Small intestine (tissue), 7 donors: ENCODE data around the gene MLXIPL. TPM values are rescaled to one million over a fixed set of nuclear protein-coding genes. Genes with fewer than 3 reads are reported as not detected.
"Not testable (repeated sequence)": the region's sequence is repeated elsewhere in the genome, so short reads cannot be mapped to it uniquely, and the experiment has no call there.

Experiments used
- DNase-seq, 2 donors: peaks; one replicate each; pipeline versions ENCODE4 v3.0.0 to v3.0.0-alpha.2; 2013
- FAIRE-seq: peaks from 2 replicates; lab custom pipeline; 2012; peaks lifted over from hg19 to GRCh38; lab: Jason Lieb, UNC
- H3K27ac ChIP-seq, 3 donors: one replicate each; pipeline ENCODE4 v1.5.1; 2013; ENCODE audit warnings: low read length in 2 of 3, mild to moderate bottlenecking in 2 of 3, control low read depth in 1 of 3, inconsistent platforms in 1 of 3, low read depth in 1 of 3, moderate library complexity in 1 of 3
- H3K27me3 ChIP-seq, 3 donors: one replicate each; pipeline ENCODE4 v1.6.1; 2013; ENCODE audit warnings: low read length in 3 of 3, inconsistent platforms in 1 of 3; ENCODE audit not compliant: control insufficient read depth in 3 of 3, insufficient read depth in 3 of 3
- H3K36me3 ChIP-seq, 3 donors: one replicate each; pipeline ENCODE4 v1.6.1; 2013; ENCODE audit warnings: low read length in 3 of 3, inconsistent platforms in 1 of 3, low read depth in 1 of 3, mild to moderate bottlenecking in 1 of 3, moderate library complexity in 1 of 3; ENCODE audit not compliant: control insufficient read depth in 3 of 3, insufficient read depth in 2 of 3
- H3K4me1 ChIP-seq, 3 donors: one replicate each; pipeline ENCODE4 v1.6.1; 2013; ENCODE audit warnings: low read length in 2 of 3, inconsistent platforms in 1 of 3, low read depth in 1 of 3, mild to moderate bottlenecking in 1 of 3, moderate library complexity in 1 of 3; ENCODE audit not compliant: control insufficient read depth in 3 of 3, insufficient read depth in 2 of 3
- H3K4me3 ChIP-seq, 3 donors: one replicate each; pipeline ENCODE4 v1.5.1; 2013; ENCODE audit warnings: low read length in 3 of 3, control low read depth in 1 of 3, inconsistent platforms in 1 of 3, low read depth in 1 of 3, mild to moderate bottlenecking in 1 of 3, moderate library complexity in 1 of 3
- H3K9me3 ChIP-seq, 2 donors: one replicate each; pipeline ENCODE4 v1.6.1; 2013; ENCODE audit warnings: low read depth in 1 of 2, low read length in 1 of 2; ENCODE audit not compliant: control insufficient read depth in 2 of 2, insufficient read depth in 1 of 2
- WGBS, 3 donors: extraction: QIAGEN DNeasy Blood & Tissue Kit; methylation state at CpG; one replicate each; pipeline ENCODE4 v1.1.7; 2013; 5-methylcytosine and 5-hydroxymethylcytosine counted together
- polyA plus RNA-seq, 4 donors: library from polyadenylated mRNA; stranded (reverse) in 3 of 4; unstranded in 1 of 4; fragments of 200-250 nt in 3 of 4; fragments of 120-200 nt in 1 of 4; gene quantifications; one replicate each; pipeline versions ENCODE4 v1.2.1 to v1.2.3, GENCODE V29; 2013
- donor health status: healthy with polysubstance abuse.
- donor health status: control.
- donor health status: control.
- donor health status: Bipolar disorder and iron deficiency.
- donor health status: healthy.

MLXIPL gene
- polyA plus RNA-seq, 4 donors, result 95.8 to 208 (median 128) TPM

GRCh38 chr7:73624669-73625001 is 313 bp upstream of the MLXIPL start:
- DNase-seq (no peak), FAIRE-seq (no peak)
- Histone ChIP-seq H3K4me1 (peaks cover 0 to 6% (median 5%) of the 10 kb centered on the region in 3 donors), H3K27ac (no peak overlapping the region), H3K4me3 (peak overlapping the region in 1 of 3 donors; percentile 17), H3K9me3 (no peaks in the 10 kb centered on the region), H3K27me3 (peaks cover 0 to 21% (median 2%) of the 10 kb centered on the region in 3 donors), H3K36me3 (peaks cover 0 to 28% (median 0%) of the 10 kb centered on the region in 3 donors)
- 23 to 40% (median 27%) methylated on average over 9 of the region's 9 CpGs for WGBS, 3 donors

GRCh38 chr7:73622909-73623797 is 1.2 kb downstream of the MLXIPL start:
- peak overlapping the region in 2 of 3 donors; percentile 72 to 76 for H3K4me3 ChIP-seq
- peaks cover 0 to 35% (median 0%) of the 10 kb centered on the region in 3 donors for H3K36me3 ChIP-seq
- peaks cover 0 to 21% (median 2%) of the 10 kb centered on the region in 3 donors for H3K27me3 ChIP-seq
- peak overlapping the region; percentile 46 to 87 (median 71) for H3K27ac ChIP-seq
- peaks cover 0 to 6% (median 5%) of the 10 kb centered on the region in 3 donors for H3K4me1 ChIP-seq
- 1 to 4% (median 3%) methylated on average over 47 to 58 of the region's 58 CpGs for WGBS, 3 donors
- DNase-seq, result peak; percentile 71 to 78
- no peak for FAIRE-seq
- no peaks in the 10 kb centered on the region for H3K9me3 ChIP-seq

- WGBS, 3 donors, result 10 to 25% (median 13%) methylated on average over 2 of the region's 2 CpGs
- DNase-seq (no peak), FAIRE-seq (no peak)
- Histone ChIP-seq H3K27me3 (peaks cover 0 to 21% (median 2%) of the 10 kb centered on the region in 3 donors), H3K36me3 (peaks cover 0 to 41% (median 0%) of the 10 kb centered on the region in 3 donors), H3K27ac (peak overlapping the region in 1 of 3 donors; percentile 60), H3K4me1 (peaks cover 0 to 6% (median 5%) of the 10 kb centered on the region in 3 donors), H3K4me3 (peak overlapping the region in 2 of 3 donors; percentile 72 to 76), H3K9me3 (no peaks in the 10 kb centered on the region)
These were observed 1.8 kb downstream of the MLXIPL start for GRCh38 chr7:73622527-73622908.

GRCh38 chr7:73621168-73622063 is 2.9 kb downstream of the MLXIPL start:
- Histone ChIP-seq H3K4me3 (no peak overlapping the region), H3K27ac (no peak overlapping the region), H3K4me1 (peaks cover 0 to 6% (median 5%) of the 10 kb centered on the region in 3 donors), H3K36me3 (peaks cover 0 to 45% (median 0%) of the 10 kb centered on the region in 3 donors), H3K27me3 (peaks cover 0 to 21% (median 2%) of the 10 kb centered on the region in 3 donors), H3K9me3 (no peaks in the 10 kb centered on the region)
- no peak for FAIRE-seq
- no peak for DNase-seq
- 50 to 56% (median 54%) methylated on average over 7 of the region's 7 CpGs for WGBS, 3 donors

- not testable (repeated sequence) for FAIRE-seq, H3K27ac ChIP-seq, H3K4me3 ChIP-seq, DNase-seq, H3K9me3 ChIP-seq, H3K4me1 ChIP-seq
- Histone ChIP-seq H3K27me3 (peaks cover 0 to 14% (median 2%) of the 10 kb centered on the region in 3 donors), H3K36me3 (peaks cover 0 to 55% (median 0%) of the 10 kb centered on the region in 3 donors)
- WGBS, 3 donors, result 85 to 90% (median 85%) methylated on average over 11 of the region's 11 CpGs
These were observed 4.9 kb downstream of the MLXIPL start for GRCh38 chr7:73619394-73619793.

- Histone ChIP-seq H3K27me3 (peaks cover 0 to 8% (median 0%) of the 10 kb centered on the region in 3 donors), H3K27ac (no peak overlapping the region), H3K4me1 (peaks cover 0 to 17% (median 9%) of the 10 kb centered on the region in 3 donors), H3K4me3 (no peak overlapping the region), H3K36me3 (peaks cover 0 to 63% (median 0%) of the 10 kb centered on the region in 3 donors), H3K9me3 (no peaks in the 10 kb centered on the region)
- WGBS, 3 donors, result 66 to 79% (median 75%) methylated on average over 4 of the region's 4 CpGs
- no peak for DNase-seq
- no peak for FAIRE-seq
These were observed 5.8 kb downstream of the MLXIPL start for GRCh38 chr7:73618538-73618937.

- H3K27ac ChIP-seq, H3K27me3 ChIP-seq, H3K9me3 ChIP-seq, FAIRE-seq, DNase-seq, H3K4me3 ChIP-seq: not testable (repeated sequence)
- H3K36me3 ChIP-seq, result peaks cover 0 to 71% (median 0%) of the 10 kb centered on the region in 3 donors
- H3K4me1 ChIP-seq, result peaks cover 0 to 26% (median 9%) of the 10 kb centered on the region in 3 donors
- 92 to 96% (median 95%) methylated on average over 9 of the region's 9 CpGs for WGBS, 3 donors
These were observed 6.8 kb downstream of the MLXIPL start for GRCh38 chr7:73617520-73617919.

- no peak for DNase-seq
- Histone ChIP-seq H3K27ac (peak overlapping the region in 1 of 3 donors; percentile 32), H3K9me3 (no peaks in the 10 kb centered on the region), H3K4me3 (no peak overlapping the region), H3K36me3 (peaks cover 0 to 81% (median 0%) of the 10 kb centered on the region in 3 donors), H3K4me1 (peaks cover 0 to 28% (median 9%) of the 10 kb centered on the region in 3 donors), H3K27me3 (no peaks in the 10 kb centered on the region)
- no peak for FAIRE-seq
- WGBS, 3 donors, result 46 to 54% (median 47%) methylated on average over 4 of the region's 4 CpGs
These were observed 8.4 kb downstream of the MLXIPL start for GRCh38 chr7:73615886-73616285.
